NCI-H1417 treated with DMSO at 0.1 percent for 48 hours (cell line): ENCODE measurements around the gene CCT7.
A peak's percentile ranks its signal among the peaks of the same experiment; 100 is the strongest.

Experiments used
- DNase-seq: peaks from one replicate; lab custom pipeline; 2025; lab: John Stamatoyannopoulos, UW

Gene CCT7

GRCh38 chr2:73294239-73294638 is 60.1 kb downstream of the CCT7 start:
- no peak for DNase-seq

GRCh38 chr2:73295751-73296400 is 61.8 kb downstream of the CCT7 start:
- no peak for DNase-seq

GRCh38 chr2:73297151-73297559 is 63.0 kb downstream of the CCT7 start:
- peak; percentile 66 for DNase-seq

DNA sequence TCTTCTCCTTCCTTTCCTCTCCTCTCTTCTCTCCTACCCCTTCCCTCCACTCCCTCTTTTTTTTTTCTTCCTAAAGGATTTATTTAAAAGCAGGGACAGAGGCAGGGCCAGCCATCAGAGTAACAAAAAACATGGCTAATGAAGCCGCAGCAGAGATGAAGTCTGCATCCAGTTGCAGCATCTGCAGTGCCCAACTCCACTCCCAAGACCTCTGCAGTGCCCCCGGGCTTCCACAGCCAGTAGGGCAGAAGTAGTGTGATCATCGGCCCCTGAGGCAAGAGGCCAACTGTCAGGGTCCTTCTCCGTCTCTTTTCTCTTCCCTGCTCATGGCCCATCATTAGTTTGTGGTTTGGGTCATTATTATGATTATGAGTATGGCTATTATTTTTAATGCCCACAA is 63.5 kb downstream of the CCT7 start:
- no peak for DNase-seq

DNA sequence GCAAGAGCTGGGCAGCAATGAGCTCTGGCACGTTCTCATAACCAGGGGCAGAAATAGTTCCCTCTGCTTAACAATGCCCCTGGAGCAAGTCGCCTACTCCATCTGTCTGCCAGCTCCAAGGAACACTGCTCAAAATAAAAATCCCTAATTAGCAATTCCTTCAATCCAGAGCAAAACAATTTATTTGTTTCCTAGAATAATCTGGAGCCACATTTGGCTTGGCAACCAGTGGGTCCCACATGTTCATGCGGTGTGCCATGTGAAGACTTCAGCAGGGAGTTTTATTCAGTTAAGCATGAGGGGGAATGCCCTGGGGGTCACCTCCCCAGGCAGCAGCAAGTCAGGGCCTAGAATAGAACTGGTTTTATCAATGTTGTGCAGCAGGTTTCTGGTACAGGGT is 66.8 kb downstream of the CCT7 start:
- no peak for DNase-seq

DNA sequence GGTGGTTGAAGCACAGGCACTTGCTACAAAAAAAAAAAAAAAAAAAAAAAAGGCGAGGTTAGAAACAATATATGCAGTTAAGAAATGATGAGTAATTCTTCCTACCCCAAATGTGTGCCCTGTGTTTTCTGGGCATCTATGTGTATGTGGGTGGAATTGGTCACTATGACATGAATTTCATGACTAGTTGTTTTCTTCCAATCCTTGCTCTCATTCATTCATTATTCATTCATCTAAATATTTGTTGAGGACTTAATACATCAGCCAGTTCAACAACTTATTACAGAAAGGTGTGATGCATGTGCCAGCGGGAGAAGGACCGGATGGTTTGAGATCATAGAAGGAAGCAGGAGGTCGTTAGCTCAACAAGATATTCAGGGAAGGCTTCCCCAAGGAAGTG is 67.5 kb downstream of the CCT7 start:
- DNase-seq, result no peak
